ENCODE data around the gene NISCH.
A peak's percentile ranks its signal among the peaks of the same experiment; 100 is the strongest.
"Not testable (repeated sequence)": the region's sequence is repeated elsewhere in the genome, so short reads cannot be mapped to it uniquely, and the experiment has no call there.

The NISCH gene

GRCh38 chr3:52515192-52515591 lies 59.8 kb downstream of the NISCH start:
- no peak for DNase-seq (ENCODE audit: low spot score)

DNA sequence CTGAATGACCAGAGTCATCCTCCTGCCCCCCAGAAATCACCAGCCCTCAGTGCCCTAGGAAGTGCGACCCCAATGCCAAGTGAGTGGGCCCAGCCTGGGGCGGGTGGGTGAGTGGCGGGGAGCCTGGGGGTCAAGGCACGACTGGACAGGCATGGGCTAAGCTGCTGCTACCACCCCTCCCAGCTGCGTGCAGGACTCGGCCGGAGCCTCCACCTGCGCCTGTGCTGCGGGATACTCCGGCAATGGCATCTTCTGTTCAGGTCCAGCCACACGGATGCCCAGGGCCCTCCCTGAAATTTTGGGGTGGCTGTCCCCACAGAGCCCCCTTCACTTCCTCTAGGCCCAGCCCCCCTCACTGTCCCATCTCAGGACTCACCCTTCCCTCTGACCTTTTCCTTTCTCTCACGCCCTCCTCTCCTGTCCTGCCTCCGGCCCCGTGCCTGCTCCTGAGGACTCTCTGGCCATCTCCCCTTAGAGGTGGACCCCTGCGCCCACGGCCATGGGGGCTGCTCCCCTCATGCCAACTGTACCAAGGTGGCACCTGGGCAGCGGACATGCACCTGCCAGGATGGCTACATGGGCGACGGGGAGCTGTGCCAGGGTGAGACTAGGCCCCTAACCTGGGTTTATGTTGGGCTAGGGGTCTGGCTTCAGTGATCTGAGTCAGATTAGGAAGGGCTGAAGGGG lies 61.2 kb downstream of the NISCH start:
- DNase-seq (ENCODE audit: low spot score), result no peak

DNA sequence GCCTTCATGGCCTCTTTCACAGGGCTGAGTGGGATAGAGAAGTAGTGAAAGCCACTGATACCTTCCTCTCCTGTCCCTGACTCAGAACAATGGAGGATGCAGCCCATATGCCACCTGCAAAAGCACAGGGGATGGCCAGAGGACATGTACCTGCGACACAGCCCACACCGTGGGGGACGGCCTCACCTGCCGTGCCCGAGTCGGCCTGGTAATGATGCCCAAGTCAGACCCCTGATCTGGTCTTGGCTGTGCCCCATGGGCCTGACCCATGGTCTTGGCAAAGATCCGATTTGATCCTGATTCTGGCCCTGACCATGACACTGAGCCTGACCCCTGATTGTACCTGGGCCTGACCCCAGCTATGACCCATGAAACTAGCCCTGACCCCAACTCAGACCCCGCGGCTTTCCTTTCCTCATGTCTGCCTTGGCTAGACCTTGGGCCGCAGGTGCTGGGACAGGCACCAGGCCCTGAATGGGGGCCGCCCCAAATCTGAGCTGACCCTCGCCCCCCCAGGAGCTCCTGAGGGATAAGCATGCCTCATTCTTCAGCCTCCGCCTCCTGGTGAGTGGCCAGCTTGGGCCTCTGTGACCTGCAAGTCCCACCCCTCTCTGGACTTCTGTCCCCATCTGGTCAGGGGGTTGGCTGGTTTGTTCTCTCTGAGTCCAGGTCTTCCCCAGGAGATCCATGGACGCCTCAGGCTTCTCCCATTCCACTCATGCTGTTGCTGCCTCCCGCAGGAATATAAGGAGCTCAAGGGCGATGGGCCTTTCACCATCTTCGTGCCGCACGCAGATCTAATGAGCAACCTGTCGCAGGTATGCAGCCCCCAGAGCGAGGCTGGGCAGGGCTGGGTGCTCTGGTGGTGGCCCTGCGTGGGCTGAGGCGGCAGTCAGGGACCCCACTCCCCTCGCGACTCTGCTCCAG lies 62.7 kb downstream of the NISCH start:
- DNase-seq (ENCODE audit: low spot score), result no peak

DNA sequence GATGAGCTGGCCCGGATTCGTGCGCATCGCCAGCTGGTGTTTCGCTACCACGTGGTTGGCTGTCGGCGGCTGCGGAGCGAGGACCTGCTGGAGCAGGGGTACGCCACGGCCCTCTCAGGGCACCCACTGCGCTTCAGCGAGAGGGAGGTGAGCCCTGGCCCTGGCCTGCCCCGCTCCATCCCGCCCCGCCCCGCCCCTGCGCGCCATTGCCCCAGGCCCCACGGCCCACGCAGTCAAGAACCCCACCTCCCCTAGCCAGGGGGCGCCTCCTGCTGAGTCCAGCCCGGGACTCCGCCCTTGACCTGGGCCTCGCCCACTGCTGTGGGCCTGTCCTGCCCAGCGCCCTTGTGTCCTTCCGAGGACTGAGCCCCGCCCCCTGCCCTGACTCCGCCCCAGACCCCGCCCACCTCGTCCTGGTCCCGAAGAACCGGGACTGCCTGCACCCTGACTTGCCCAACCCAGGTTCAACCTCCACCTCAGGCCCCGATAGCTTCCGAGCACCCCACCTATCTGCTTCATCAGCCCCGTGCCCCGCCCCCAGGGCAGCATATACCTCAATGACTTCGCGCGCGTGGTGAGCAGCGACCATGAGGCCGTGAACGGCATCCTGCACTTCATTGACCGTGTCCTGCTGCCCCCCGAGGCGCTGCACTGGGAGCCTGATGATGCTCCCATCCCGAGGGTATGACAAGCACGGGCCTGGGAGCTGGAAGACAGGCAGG lies 63.5 kb downstream of the NISCH start:
- DNase-seq (ENCODE audit: low spot score), result peak; percentile 70

- no peak for DNase-seq (ENCODE audit: low spot score)
These were observed 64.2 kb downstream of the NISCH start for GRCh38 chr3:52519445-52520140.

DNA sequence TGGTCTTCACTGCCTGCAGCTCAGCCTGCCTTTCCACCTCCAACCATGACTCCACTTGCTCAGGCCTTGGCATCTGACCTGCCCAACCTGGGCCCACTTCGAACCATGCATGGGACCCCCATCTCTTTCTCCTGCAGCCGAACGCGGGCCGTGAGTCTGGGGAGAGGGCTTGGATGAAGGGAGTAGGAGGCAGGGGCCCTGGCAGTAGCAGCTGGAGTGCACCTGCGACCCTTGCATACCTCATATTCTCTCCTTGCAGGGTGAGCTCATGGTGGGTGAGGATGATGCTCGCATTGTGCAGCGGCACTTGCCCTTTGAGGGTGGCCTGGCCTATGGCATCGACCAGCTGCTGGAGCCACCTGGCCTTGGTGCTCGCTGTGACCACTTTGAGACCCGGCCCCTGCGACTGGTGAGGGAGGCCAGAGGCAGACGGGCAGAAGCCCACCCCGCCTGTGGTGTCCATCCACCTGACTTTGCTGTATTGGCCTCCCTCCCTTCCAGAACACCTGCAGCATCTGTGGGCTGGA lies 64.8 kb downstream of the NISCH start:
- DNase-seq (ENCODE audit: low spot score), result no peak

DNA sequence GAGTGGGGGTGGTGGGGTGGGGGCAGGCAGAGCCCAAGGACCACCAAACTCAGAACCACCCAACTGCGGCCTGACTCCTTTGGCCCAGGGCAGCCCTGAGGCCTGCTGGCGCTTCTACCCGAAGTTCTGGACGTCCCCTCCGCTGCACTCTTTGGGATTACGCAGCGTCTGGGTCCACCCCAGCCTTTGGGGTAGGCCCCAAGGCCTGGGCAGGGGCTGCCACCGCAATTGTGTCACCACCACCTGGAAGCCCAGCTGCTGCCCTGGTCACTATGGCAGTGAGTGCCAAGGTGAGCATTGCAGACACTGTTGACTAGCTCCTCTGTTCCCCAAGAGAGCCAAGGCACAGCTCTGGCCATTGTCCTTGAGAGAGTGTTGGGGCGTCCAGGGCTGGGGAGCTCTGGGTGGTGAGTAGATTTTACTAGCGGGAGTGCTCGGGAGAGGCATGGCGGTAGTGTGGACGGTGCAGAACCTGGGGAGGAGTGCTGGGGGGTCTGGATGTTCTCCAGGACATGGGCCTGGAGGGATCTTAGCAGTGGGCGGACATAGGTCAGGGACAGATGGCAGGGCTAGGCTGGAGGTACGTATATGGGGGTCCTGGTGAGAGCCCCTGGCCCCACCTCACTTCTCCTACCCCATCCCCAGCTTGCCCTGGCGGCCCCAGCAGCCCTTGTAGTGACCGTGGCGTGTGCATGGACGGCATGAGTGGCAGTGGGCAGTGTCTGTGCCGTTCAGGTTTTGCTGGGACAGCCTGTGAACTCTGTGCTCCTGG lies 65.5 kb downstream of the NISCH start:
- no peak for DNase-seq (ENCODE audit: low spot score)

GRCh38 chr3:52521488-52521824 lies 66.1 kb downstream of the NISCH start:
- DNase-seq (ENCODE audit: low spot score), result no peak

GRCh38 chr3:52521881-52522650 lies 66.7 kb downstream of the NISCH start:
- no peak for DNase-seq (ENCODE audit: low spot score)

- no peak for DNase-seq (ENCODE audit: low spot score)
These were observed 67.3 kb downstream of the NISCH start for GRCh38 chr3:52522651-52523251.

DNA sequence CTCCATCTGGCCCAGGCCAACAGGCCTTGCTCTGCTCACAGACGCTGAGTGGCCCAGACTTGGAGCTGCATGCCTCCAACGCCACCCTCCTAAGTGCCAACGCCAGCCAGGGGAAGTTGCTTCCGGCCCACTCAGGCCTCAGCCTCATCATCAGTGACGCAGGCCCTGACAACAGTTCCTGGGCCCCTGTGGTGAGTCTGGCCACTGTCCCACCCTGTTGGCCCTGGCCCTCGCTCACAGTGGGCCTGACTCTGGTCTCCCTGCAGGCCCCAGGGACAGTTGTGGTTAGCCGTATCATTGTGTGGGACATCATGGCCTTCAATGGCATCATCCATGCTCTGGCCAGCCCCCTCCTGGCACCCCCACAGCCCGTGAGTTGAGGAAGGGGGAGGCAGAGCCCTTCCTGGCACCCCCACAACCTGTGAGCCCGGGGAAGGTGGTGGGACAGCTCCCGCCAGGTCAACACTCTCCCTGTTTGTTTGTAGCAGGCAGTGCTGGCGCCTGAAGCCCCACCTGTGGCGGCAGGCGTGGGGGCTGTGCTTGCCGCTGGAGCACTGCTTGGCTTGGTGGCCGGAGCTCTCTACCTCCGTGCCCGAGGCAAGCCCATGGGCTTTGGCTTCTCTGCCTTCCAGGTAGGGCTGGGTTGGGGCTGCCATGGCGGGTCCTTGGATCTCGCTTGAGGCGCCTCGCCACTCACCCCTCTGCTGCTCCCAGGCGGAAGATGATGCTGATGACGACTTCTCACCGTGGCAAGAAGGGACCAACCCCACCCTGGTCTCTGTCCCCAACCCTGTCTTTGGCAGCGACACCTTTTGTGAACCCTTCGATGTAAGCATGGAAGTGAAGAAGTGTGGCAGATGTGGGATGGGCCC lies 68.2 kb downstream of the NISCH start:
- DNase-seq (ENCODE audit: low spot score), result no peak

GRCh38 chr3:52524258-52524751 lies 68.9 kb downstream of the NISCH start:
- no peak for DNase-seq (ENCODE audit: low spot score)

- DNase-seq (ENCODE audit: low spot score), result no peak
These were observed 69.6 kb downstream of the NISCH start for GRCh38 chr3:52524752-52525679.

DNA sequence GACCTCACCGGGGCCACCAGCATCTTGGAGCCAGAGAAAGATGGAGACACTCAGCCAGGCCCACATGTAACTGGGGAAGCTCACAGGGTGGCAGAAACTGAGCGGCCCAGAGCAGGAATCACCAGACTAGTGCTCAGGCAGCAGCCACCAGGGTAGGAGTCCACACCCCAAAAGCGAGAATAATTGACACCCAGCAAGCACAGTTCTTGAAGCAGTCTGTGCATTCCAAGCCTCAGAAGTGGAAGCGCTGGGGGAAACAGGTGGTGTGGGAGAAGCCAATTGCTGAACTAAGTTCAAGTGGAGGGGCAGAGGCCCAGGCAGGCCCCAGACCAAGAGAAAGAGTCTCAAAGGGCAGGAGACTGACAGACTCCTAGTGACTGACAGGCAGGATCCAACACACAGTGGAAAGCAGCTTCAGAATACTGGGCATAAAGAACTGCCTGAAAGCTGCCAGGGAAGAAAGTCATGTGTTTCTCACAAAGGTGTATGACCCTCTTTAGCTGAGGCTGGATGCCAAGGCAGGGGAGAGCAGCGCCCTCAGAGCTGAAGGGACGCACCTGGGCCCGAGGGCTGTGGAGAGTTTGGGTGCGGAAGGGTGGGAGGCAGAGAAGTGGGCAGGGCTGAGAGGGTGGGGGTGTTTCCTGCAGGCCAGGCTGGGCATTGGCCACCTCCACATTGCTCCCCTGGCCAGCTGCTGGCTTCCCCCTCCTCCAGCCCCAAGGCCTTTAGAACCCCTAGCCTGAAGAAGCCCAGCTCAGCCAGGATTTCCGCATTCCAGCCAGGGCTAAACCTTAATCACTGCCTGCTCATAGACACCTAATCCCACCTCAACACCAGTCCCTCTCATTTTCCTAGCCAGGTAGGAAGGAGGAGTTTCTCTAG lies 70.5 kb downstream of the NISCH start:
- DNase-seq (ENCODE audit: low spot score), result no peak

- DNase-seq (ENCODE audit: low spot score), result not testable (repeated sequence)
These were observed 71.3 kb downstream of the NISCH start for GRCh38 chr3:52526671-52527038.

DNA sequence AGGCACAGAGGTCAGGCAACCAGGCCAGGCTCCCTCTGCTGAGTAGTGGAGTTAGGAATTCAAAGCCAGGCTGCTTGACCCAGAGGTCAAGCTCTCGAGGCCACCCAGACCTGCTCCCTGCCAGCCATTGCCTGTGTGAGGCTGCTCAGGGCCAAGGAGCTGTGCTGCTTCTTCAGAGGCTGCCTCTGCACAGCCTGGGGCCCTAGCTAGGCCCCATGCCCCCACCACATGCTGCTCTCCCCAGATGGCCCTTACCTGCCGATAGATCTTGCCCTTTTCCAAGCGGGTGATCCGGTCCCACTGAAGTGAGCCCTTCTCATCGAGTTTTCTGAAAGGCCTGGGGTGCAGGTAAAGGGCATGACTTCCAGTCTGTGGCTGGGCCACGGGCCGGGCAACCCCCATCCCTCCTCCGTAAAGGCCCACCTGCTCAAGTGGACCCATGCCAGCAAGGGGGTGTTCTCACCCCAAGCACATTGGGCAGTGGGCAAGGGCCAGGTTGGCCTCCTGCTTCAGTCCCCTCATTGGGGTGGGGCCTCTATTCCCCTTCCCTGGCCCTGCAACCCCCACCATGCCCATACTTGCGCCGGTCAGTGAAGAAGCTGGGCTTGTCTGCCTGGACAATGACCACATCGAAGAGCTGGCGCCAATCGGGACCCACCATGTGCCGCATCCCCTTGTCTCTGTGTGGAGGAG lies 71.8 kb downstream of the NISCH start:
- DNase-seq (ENCODE audit: low spot score), result no peak

Data from AG20443 (cell line).